B cell (primary cell): ENCODE measurements around the gene MRPS2. TPM values are rescaled to one million over a fixed set of nuclear protein-coding genes. Genes with fewer than 3 reads are reported as not detected.

Experiments used
- ATAC-seq: fragments of 200-7000 bp; cut with Tn5 transposase; one replicate; pipeline ENCODE4 v1.10.0; 2021; ENCODE audit warnings: low read depth, mild to moderate bottlenecking, moderate number of reproducible peaks, moderate library complexity
- CTCF ChIA-PET: fragments of 350-600 bp; sonication (Branson Sonifier 250); formaldehyde crosslinking; loops from one replicate; lab custom pipeline; 2021; ENCODE audit warnings: antibody characterized with exemption, inconsistent platforms; lab: Charles Lee
- POLR2A ChIA-PET: fragments of 350-600 bp; sonication (Branson Sonifier 250); formaldehyde crosslinking; loops from one replicate; lab custom pipeline; 2021; ENCODE audit warnings: antibody characterized with exemption; lab: Charles Lee
- DNase-seq: peaks from one replicate; pipeline ENCODE4 v3.0.0; 2013
- H2AFZ ChIP-seq: 2 replicates; pipeline ENCODE4 v1.6.1; 2012; ENCODE audit warnings: mild to moderate bottlenecking, low read depth, low read length; ENCODE audit not compliant: insufficient read depth, poor library complexity, severe bottlenecking
- H3K27ac ChIP-seq, 2 donors: 1 replicate in 1 of 2; 2 replicates in 1 of 2; pipeline ENCODE4 v1.5.1; 2012 to 2013; ENCODE audit warnings: low read length in 2 of 2, mild to moderate bottlenecking in 2 of 2, moderate library complexity in 1 of 2
- H3K27me3 ChIP-seq, 4 experiments: fragments of 200-600 bp in 1 of 4; sonication (generic) in 1 of 4; replicated peaks in 1 of 4; 1 replicate in 2 of 4; 2 replicates in 2 of 4; pipeline versions ENCODE4 v1.6.1 to v1.7.0; 2013 to 2016; ENCODE audit warnings: low read length in 3 of 4, mild to moderate bottlenecking in 2 of 4, mixed read lengths in 1 of 4, moderate library complexity in 1 of 4; ENCODE audit not compliant: insufficient read depth in 4 of 4, control insufficient read depth in 3 of 4; ENCODE audit errors: control extremely low read depth in 1 of 4
- H3K36me3 ChIP-seq, 2 experiments: replicated peaks in 1 of 2; 1 replicate in 1 of 2; 2 replicates in 1 of 2; pipeline versions ENCODE4 v1.6.1 to v1.7.1; 2013; ENCODE audit warnings: low read length in 1 of 2; ENCODE audit not compliant: insufficient read depth in 2 of 2, control insufficient read depth in 1 of 2; ENCODE audit errors: control extremely low read depth in 1 of 2, extremely low read depth in 1 of 2
- H3K4me1 ChIP-seq, 2 donors: fragments of 200-600 bp in 1 of 2; sonication (generic) in 1 of 2; 1 replicate in 1 of 2; 2 replicates in 1 of 2; pipeline versions ENCODE4 v1.5.1 to v1.6.1; 2013 to 2017; ENCODE audit warnings: low read length in 2 of 2; ENCODE audit not compliant: control insufficient read depth in 2 of 2, insufficient read depth in 2 of 2
- H3K4me2 ChIP-seq: replicated peaks from 2 replicates; pipeline ENCODE3; 2012; ENCODE audit warnings: mild to moderate bottlenecking, low read depth, low read length; ENCODE audit not compliant: poor library complexity, severe bottlenecking
- H3K4me3 ChIP-seq, 5 experiments: fragments of 200-600 bp in 1 of 5; sonication (generic) in 1 of 5; 1 replicate in 3 of 5; 2 replicates in 2 of 5; pipeline versions ENCODE4 v1.5.1 to v1.7.0; 2011 to 2016; ENCODE audit warnings: low read length in 4 of 5, mild to moderate bottlenecking in 4 of 5, low read depth in 2 of 5, control low read depth in 1 of 5, moderate library complexity in 1 of 5; ENCODE audit not compliant: insufficient read depth in 1 of 5; ENCODE audit errors: control extremely low read depth in 1 of 5, extremely low read depth in 1 of 5
- H3K79me2 ChIP-seq: fragments of 200-600 bp; sonication (generic); one replicate; pipeline ENCODE4 v1.6.0; 2016; ENCODE audit warnings: low read length; ENCODE audit not compliant: control insufficient read depth, insufficient read depth
- H3K9ac ChIP-seq: fragments of 200-600 bp; sonication (generic); 2 replicates; pipeline ENCODE4 v1.6.1; 2017; ENCODE audit warnings: mild to moderate bottlenecking, low read length, moderate library complexity
- H3K9me3 ChIP-seq, 3 donors: one replicate each; pipeline versions ENCODE4 v1.6.1 to v1.7.1; 2013; ENCODE audit warnings: low read length in 2 of 3; ENCODE audit not compliant: control insufficient read depth in 2 of 3, insufficient read depth in 1 of 3; ENCODE audit errors: control extremely low read depth in 1 of 3
- H4K20me1 ChIP-seq: 2 replicates; pipeline ENCODE4 v1.6.0; 2012; ENCODE audit warnings: mild to moderate bottlenecking, low read length; ENCODE audit not compliant: insufficient read depth, control insufficient read depth, poor library complexity, severe bottlenecking
- H3K27ac Mint-ChIP-seq: one replicate; pipeline ENCODE4 v1.8.0; 2021; ENCODE audit warnings: mixed read lengths
- H3K27me3 Mint-ChIP-seq: one replicate; pipeline ENCODE4 v1.8.0; 2021; ENCODE audit warnings: mixed read lengths
- H3K4me1 Mint-ChIP-seq: one replicate; pipeline ENCODE4 v1.8.0; 2021; ENCODE audit warnings: mixed read lengths
- H3K4me3 Mint-ChIP-seq: one replicate; pipeline ENCODE4 v1.8.0; 2021; ENCODE audit warnings: mixed read lengths
- H3K9me3 Mint-ChIP-seq: one replicate; pipeline ENCODE4 v1.8.0; 2022; ENCODE audit warnings: mixed read lengths; ENCODE audit not compliant: insufficient read depth
- EZH2 ChIP-seq: IDR thresholded peaks from 2 replicates; pipeline ENCODE4 v1.6.1; 2012; ENCODE audit warnings: borderline replicate concordance, low read depth, mild to moderate bottlenecking, moderate library complexity, low read length; ENCODE audit not compliant: insufficient read depth, poor library complexity, severe bottlenecking
- WGBS: methylation state at CpG from one replicate; pipeline ENCODE4 v1.1.5; 2013; ENCODE audit warnings: missing lambda C conversion rate; ENCODE audit not compliant: insufficient coverage; 5-methylcytosine and 5-hydroxymethylcytosine counted together
- intact Hi-C: fragments of 100-400 bp; cut with micrococcal nuclease; formaldehyde crosslinking; loops from one replicate; pipeline ENCODE4 v1.10.0; 2022
- polyA plus RNA-seq: library from polyadenylated mRNA; depleted of rRNA; stranded (reverse); fragments of >200 nt; gene quantifications from 2 replicates; pipeline ENCODE4 v1.2.3, GENCODE V29; 2012
- total RNA-seq, 2 donors: library from RNA; stranded (reverse); fragments of 120-200 nt in 1 of 2; gene quantifications; 1 replicate in 1 of 2; 2 replicates in 1 of 2; pipeline versions ENCODE4 v1.2.3 to v1.2.4, GENCODE V29; 2013 to 2022
- TF ChIP-seq, protein P1 (sequence below): fragments of 200-600 bp; IDR thresholded peaks from one replicate; pipeline ENCODE4 v1.8.0; 2022; ENCODE audit warnings: antibody characterized with exemption, mild to moderate bottlenecking

MRPS2 gene
- total and polyA plus RNA-seq, 2 donors (not counting 1 experiment from before 2014, with no cell fraction given) = 26.7 to 55.1 TPM

DNA sequence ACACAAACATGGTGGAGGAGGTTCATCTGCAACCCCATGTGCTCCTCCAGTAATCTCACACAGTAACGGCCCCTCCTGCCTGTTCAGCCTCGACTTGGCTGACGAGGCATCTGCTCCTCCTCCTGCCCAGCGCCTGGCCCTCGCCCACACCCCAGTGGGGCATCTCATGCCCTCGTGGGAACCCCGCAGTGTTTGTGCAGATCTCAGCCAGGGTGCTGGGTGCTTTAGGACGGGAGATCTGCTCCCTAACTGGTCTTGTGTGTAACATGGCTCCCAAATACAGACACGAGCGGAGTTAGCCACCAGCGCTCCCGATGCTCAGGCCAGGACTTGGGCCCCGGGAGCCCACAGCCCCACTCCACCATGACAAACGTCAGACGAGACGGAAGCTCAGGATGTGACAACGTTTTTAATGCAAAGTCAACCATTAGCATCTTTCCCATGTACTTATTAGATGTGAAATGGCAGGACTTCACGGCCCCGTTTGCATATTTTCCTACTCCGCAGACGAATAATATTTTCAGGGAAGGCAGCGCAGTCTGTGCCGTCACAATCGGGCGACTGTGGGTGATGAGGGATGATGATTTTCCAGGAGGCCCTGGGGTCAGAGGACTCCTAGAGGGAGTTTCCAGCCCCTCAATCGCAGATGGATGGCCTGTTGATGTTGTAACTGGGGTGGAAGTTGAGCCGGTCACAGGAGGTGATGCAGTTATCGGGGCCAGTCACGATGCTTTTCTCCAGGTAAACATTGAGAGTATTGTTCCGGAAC is 5.5 kb upstream of the MRPS2 start:
- no peaks in the 10 kb centered on the region for H3K36me3 ChIP-seq
- H3K9me3 ChIP-seq = peaks cover 0 to 3% (median 0%) of the 10 kb centered on the region in 3 donors
- no peaks in the 10 kb centered on the region for H3K79me2 ChIP-seq
- no peak overlapping the region for H3K4me3 ChIP-seq
- no peaks in the 10 kb centered on the region for H3K27me3 Mint-ChIP-seq
- H4K20me1 ChIP-seq = no peaks in the 10 kb centered on the region
- WGBS = 88% methylated on average over 26 of the region's 30 CpGs
- no peak overlapping the region for H3K27ac ChIP-seq
- H3K4me1 ChIP-seq = peaks cover 5 to 11% of the 10 kb centered on the region in 2 donors
- H3K27ac Mint-ChIP-seq = no peak overlapping the region
- H3K9ac ChIP-seq = no peak overlapping the region
- ChIA-PET CTCF (no interaction called here), POLR2A (no interaction called here)
- H3K4me2 ChIP-seq = no peak overlapping the region
- intact Hi-C loops = no loop called here
- ATAC-seq (no peak), DNase-seq (no peak)
- H3K4me1 Mint-ChIP-seq = peaks cover 5% of the 10 kb centered on the region
- H3K4me3 Mint-ChIP-seq = no peak overlapping the region
- peaks cover 0 to 10% (median 0%) of the 10 kb centered on the region in 4 experiments for H3K27me3 ChIP-seq
- H3K9me3 Mint-ChIP-seq = no peaks in the 10 kb centered on the region
- H2AFZ ChIP-seq = no peak overlapping the region
- TF ChIP-seq, protein P1, sequence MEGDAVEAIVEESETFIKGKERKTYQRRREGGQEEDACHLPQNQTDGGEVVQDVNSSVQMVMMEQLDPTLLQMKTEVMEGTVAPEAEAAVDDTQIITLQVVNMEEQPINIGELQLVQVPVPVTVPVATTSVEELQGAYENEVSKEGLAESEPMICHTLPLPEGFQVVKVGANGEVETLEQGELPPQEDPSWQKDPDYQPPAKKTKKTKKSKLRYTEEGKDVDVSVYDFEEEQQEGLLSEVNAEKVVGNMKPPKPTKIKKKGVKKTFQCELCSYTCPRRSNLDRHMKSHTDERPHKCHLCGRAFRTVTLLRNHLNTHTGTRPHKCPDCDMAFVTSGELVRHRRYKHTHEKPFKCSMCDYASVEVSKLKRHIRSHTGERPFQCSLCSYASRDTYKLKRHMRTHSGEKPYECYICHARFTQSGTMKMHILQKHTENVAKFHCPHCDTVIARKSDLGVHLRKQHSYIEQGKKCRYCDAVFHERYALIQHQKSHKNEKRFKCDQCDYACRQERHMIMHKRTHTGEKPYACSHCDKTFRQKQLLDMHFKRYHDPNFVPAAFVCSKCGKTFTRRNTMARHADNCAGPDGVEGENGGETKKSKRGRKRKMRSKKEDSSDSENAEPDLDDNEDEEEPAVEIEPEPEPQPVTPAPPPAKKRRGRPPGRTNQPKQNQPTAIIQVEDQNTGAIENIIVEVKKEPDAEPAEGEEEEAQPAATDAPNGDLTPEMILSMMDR = no peak
- TF ChIP-seq EZH2 = no peak
